Stimulated activated naive CD4-positive, alpha-beta T cell treated with Interleukin-2 at 50 U/mL for 16 hours (primary cell): ENCODE data around the gene CELF2.

Experiments
- DNase-seq: peaks from one replicate; lab custom pipeline; 2025; lab: John Stamatoyannopoulos, UW

CELF2 gene

GRCh38 chr10:11301571-11302111 lies 284.0 kb downstream of the CELF2 start:
- DNase-seq = no peak

DNA sequence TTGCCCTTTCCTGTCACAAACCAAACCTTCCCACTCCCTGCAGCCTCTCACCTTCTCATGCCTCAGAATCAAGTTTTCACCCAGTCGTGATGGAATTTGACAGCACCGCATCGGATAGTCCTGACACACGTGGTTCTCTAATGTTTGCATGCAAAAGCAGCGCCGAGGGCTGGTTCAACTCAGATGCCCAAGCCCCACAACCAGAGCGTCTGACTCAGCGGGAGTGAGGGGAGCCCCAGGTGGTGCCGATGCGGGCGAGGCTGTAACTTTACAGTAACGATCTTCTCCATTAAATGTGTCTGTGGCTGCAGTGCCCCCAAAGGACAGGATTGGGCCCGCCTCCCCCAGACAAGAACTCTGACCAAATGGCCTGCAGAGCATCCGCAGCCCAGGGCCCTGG lies 284.5 kb downstream of the CELF2 start:
- DNase-seq = no peak

GRCh38 chr10:11303361-11304170 lies 285.9 kb downstream of the CELF2 start:
- no peak for DNase-seq

DNA sequence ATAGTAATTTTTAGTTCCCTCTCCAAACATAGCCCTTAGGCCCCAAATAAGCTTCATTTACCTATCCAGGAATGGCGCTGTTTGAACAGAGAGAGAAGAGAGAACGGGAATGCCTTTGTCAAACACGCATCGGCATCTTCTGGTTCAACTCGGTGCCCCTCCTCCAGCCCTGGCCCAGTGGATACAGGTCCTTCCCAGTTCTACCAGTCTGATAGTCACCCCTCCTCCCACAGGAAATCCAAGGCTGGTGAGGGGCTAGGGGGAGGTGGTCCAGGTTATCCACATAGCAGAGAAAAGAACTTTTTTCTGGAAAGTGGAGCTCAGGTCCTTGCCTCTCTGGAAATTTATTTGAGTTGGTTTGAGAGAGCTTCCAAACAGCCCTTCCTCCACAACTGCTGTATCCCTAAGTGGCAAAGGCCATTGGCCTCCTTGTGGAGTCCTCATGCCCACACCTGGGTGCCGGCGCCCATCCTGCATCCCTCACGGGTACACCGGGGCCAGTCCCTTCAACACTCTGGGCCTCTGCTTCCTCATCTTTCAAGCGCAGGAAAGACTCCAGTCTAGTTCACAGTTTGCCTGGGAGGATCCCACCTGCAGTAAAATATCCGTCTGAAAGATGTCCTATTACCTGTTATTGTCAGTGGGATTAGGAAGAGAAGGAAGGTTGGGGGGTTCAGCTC lies 287.4 kb downstream of the CELF2 start:
- no peak for DNase-seq

DNA sequence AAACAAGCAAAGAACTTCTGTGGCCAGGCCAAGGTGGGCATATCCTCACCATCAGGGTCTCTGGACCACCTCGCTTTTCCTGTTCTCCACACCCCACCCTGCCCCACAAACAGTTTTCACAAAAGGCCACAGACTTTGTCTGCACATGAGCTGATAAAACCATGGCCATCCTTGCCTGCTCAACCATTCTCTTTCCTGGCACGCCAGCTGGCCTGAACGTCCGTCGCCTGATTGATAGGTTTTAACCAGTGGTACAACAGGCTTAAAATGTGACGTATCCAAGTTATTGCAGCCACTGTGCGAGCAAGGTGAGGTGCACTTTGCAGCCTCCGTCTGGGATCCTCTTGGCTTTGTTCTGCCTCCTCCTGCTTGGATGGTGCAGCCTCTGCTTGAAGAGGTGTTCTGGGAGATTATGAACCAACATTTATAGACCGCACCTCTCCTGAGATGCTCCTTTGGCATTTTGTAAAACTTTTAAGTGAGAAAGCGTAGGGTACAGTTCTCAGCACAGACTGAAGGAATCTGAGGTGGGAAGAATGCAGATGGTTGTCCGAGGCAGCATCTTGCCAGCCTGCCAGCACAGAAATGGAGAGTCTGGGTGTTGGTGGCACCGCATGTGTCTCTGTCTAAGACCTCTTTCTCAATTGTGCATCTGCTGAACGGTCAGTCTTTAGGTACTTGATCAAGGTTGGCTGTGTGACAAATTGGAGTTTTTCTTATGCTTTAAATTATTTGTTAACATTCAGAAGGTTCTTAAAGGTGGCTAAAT lies 288.3 kb downstream of the CELF2 start:
- DNase-seq = no peak

DNA sequence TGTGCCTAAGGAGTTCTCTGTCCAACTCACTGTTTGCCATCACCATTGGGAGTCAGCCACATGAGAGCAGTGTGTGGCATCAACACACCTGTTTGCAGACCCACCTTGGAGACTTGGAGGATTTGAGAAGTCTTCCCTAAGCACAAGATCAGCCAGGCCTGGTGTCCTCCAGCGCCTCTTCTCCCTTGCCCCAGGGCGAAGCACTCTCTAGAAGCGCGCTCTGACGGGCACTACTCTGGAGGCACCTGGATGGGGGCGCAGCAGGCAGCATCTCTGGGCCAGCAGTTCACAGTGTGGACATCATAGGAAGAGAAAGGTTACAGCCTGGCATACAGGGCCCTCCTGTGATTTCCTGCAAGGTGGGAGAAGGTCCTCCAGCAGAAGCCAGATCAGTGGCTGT lies 289.3 kb downstream of the CELF2 start:
- DNase-seq = no peak

DNA sequence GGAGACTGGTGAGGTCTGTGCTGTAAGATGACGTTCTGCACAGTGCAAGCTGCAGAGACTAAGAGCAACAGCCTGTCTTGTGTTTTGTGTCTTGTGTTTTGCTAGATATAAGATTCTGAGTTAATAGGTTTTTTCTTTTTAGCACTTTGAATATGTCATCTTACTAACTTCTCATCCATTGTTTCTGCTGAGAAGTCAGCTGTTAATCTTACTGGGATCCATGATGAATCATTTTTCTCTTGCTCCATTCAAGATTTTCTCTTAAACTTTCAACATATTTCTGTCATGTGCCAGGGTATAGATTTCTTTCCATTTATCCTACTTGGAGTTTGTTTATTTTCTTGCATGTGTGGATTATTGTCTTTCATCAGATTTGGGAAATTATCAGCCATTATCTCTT lies 290.3 kb downstream of the CELF2 start:
- DNase-seq = no peak

GRCh38 chr10:11311027-11311426 lies 293.4 kb downstream of the CELF2 start:
- DNase-seq = no peak

DNA sequence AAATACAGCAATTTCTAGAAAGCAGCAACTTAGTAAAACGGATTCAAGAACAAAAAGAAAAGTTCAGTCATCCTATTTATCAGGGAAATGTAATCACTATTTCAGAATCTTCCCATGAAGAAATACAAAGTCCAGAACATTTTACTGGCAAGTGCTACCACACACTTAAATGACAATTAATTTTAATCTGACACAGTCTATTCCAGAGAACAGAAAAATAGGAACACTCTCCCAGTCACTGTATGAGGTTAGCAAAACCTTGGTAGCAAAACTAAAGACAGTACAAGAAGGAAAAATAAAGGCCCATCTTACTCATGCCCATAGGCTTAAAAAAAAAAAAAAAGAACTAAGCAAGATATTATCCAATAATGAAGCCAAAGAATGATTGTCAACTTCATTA lies 295.8 kb downstream of the CELF2 start:
- DNase-seq = no peak

- no peak for DNase-seq
Measured at GRCh38 chr10:11317936-11318670, 300.4 kb downstream of the CELF2 start.

DNA sequence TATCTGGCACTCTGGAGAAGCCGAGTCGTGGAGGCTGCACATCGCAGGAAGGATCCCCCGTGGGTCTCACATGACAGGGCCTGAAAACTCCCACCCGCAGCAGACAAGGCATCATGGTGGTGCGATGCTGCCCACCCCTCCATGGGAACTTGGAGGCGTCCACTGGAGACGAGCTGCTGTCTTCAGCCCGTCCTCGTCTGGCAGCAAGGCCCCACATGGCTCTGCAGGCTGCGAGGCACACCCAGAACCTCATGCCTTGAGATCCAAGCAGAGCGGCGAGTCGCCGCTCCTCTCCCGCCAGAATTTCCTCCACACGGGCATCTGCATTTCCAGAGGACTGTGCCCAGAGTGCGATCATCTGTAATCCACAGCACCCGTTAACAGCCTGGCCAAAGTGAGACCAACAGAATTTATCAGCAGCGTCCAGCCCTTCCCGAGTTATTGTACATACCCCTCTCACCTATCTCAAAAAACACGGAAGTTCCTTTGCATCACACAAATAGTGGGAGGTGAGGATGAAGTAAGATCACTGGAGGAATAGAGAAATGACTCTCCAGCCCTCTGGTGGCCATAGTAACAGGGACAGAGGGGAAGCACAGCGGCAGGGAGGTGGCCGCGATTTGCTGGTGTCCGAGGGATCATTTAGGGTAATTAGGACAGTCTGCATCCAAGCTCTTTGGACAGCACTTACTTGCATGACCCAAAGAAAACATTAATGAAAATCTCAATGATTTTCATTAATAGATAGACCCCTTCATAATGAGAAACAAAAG lies 301.3 kb downstream of the CELF2 start:
- DNase-seq = no peak

GRCh38 chr10:11319990-11320602 lies 302.4 kb downstream of the CELF2 start:
- DNase-seq = no peak

DNA sequence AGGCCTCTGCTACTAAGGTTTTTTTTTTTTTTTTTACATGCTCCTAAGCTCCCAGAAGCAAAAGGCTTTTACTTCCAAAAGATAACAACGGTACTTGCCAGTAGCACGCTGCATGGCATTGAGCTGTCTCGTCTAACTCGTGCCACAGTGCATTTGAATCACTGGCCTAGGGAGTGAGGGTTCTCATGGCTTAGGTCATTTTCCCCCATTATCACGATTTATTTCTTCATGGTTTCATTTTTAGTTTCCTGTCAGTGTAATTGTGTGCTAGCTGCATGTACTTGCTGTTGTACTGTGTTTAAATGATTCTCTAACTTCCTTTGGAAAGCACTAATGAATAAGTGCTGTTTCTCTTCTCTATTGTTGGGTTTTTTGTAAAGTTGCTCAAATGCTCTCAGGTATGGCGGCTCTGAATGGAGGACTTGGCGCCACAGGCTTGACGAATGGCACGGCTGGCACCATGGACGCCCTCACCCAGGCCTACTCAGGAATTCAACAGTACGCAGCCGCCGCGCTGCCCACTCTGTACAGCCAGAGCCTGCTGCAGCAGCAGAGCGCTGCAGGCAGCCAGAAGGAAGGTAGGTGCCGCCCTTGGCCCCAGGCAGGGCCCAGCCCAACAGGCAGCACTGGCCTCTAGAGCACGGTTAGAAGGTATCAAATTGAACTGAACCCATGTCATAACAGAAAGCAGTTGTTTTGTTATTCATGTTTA lies 303.3 kb downstream of the CELF2 start:
- no peak for DNase-seq

DNA sequence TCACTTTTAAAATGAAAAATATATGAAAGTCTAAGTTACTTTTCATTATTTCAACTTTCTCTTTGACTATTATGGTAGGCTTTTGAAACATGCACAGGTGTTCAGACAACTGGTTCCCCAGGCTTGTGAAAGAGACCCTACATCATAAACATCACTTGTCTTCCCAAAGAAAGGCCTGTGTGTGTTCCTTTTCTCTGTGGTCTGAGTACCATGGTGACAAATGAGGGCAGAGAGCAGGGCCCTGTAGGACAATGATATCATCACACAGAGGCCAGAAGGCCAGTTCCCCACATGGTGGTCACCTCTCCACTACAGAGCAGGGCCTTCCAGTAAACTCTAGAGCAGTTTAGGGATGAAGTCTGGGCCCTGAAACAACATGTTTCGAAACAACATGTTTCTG lies 305.0 kb downstream of the CELF2 start:
- DNase-seq = no peak

GRCh38 chr10:11324761-11325321 lies 307.2 kb downstream of the CELF2 start:
- no peak for DNase-seq

- DNase-seq = no peak
Measured at GRCh38 chr10:11325817-11326216, 308.1 kb downstream of the CELF2 start.

- no peak for DNase-seq
Measured at GRCh38 chr10:11326241-11326640, 308.6 kb downstream of the CELF2 start.

DNA sequence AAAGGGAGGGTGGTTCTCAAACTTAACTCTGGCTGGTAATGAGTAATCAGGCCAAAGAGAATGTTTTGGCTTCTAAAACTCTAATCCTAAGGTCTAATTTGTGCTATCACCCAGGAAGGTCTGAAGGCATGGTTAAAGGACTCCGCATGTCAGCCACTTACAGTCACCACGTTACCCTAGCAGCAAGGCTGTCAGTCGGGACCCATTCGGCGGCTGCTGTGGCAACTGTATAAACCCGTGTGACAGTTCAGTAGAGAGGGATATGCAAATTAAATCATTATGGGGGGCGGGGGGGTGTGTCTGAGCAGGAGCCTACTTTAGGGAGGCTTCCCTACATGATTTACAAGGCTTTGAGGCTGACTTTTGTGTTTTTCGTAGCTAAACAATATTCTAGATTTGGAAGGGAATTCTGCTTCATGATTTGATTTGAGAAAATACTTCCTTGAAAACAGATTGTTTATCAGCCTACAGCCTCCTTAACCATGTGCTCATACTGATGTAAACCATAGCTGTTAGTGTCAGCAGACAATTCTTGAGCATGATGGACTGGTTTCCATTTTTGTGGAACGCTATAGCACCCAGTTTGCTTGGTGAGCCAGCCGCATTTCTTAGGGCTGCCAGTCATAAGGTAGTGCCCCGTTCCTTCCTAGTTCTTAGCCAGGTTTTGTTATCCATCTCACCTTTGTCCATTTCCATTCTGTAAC lies 309.4 kb downstream of the CELF2 start:
- no peak for DNase-seq
